Measurements from ENCODE around the gene PRKCI.

The PRKCI gene

GRCh38 chr3:170278627-170279026, 56.4 kb downstream of the PRKCI start:
- H3K27ac ChIP-seq (ENCODE audit: low read length), result no peak overlapping the region
- H3K9me2 ChIP-seq (replicated peaks; ENCODE audit: insufficient read depth, low read length), result no peaks in the 10 kb centered on the region
- no peak for DNase-seq

GRCh38 chr3:170290194-170290593, 68.0 kb downstream of the PRKCI start:
- Histone ChIP-seq H3F3A (ENCODE audit: insufficient read depth, low read length) (no peaks in the 10 kb centered on the region), H3K9ac (ENCODE audit: low read length) (no peak overlapping the region), H3K27ac (ENCODE audit: low read length) (no peak overlapping the region), H3K27me3 (replicated peaks; ENCODE audit: insufficient read depth, low read length) (no peaks in the 10 kb centered on the region), H3K9me3 (replicated peaks; ENCODE audit: insufficient read depth, low read length) (no peaks in the 10 kb centered on the region), H2AFZ (ENCODE audit: low read length) (no peak overlapping the region), H3K4me2 (ENCODE audit: low read depth, low read length) (no peak overlapping the region), H3K4me3 (ENCODE audit: low read length) (no peak overlapping the region), H4K20me1 (ENCODE audit: insufficient read depth, low read length) (no peaks in the 10 kb centered on the region), H3K36me3 (replicated peaks; ENCODE audit: insufficient read depth, low read length) (no peaks in the 10 kb centered on the region), H3K79me2 (ENCODE audit: low read length) (no peaks in the 10 kb centered on the region), H3K4me1 (ENCODE audit: low read length) (no peaks in the 10 kb centered on the region), H3K9me2 (replicated peaks; ENCODE audit: insufficient read depth, low read length) (no peaks in the 10 kb centered on the region)
- TF ChIP-seq CTCF (IDR thresholded peaks at IDR 0.05; ENCODE audit: low read length), result no peak
- DNase-seq, result no peak

More at GRCh38 chr3:170278627-170279026, 56.4 kb downstream of the PRKCI start:
- Histone ChIP-seq H2AFZ (ENCODE audit: low read length) (no peak overlapping the region), H3K4me2 (ENCODE audit: low read depth, low read length) (peak overlapping the region; percentile 50; the same call in 1 of the 2 replicates), H3K4me3 (ENCODE audit: low read length) (no peak overlapping the region), H3K27me3 (replicated peaks; ENCODE audit: insufficient read depth, low read length) (no peaks in the 10 kb centered on the region), H3F3A (ENCODE audit: insufficient read depth, low read length) (peaks cover 10% of the 10 kb centered on the region), H3K79me2 (ENCODE audit: low read length) (no peaks in the 10 kb centered on the region), H4K20me1 (ENCODE audit: insufficient read depth, low read length) (no peaks in the 10 kb centered on the region), H3K9me3 (replicated peaks; ENCODE audit: insufficient read depth, low read length) (no peaks in the 10 kb centered on the region), H3K9ac (ENCODE audit: low read length) (no peak overlapping the region), H3K36me3 (replicated peaks; ENCODE audit: insufficient read depth, low read length) (no peaks in the 10 kb centered on the region; the same call in 1 of the 2 replicates), H3K4me1 (ENCODE audit: low read length) (peaks cover 9% of the 10 kb centered on the region)
- TF ChIP-seq EZH2phosphoT487 (IDR thresholded peaks at IDR 0.05; ENCODE audit: low read length) (no peak), CTCF (IDR thresholded peaks at IDR 0.05; ENCODE audit: low read length) (no peak), EZH2 (optimal IDR thresholded peaks at IDR 0.05; ENCODE audit: low read depth, low read length) (no peak)

- Histone ChIP-seq H3K36me3 (replicated peaks; ENCODE audit: insufficient read depth, low read length) (no peaks in the 10 kb centered on the region), H3K4me1 (ENCODE audit: low read length) (no peaks in the 10 kb centered on the region), H3K9me2 (replicated peaks; ENCODE audit: insufficient read depth, low read length) (no peaks in the 10 kb centered on the region), H3F3A (ENCODE audit: insufficient read depth, low read length) (no peaks in the 10 kb centered on the region), H3K79me2 (ENCODE audit: low read length) (no peaks in the 10 kb centered on the region), H3K9ac (ENCODE audit: low read length) (no peak overlapping the region), H3K4me3 (ENCODE audit: low read length) (no peak overlapping the region), H4K20me1 (ENCODE audit: insufficient read depth, low read length) (no peaks in the 10 kb centered on the region), H3K27ac (ENCODE audit: low read length) (no peak overlapping the region), H3K4me2 (ENCODE audit: low read depth, low read length) (no peak overlapping the region), H3K9me3 (replicated peaks; ENCODE audit: insufficient read depth, low read length) (no peaks in the 10 kb centered on the region), H2AFZ (ENCODE audit: low read length) (no peak overlapping the region), H3K27me3 (replicated peaks; ENCODE audit: insufficient read depth, low read length) (no peaks in the 10 kb centered on the region)
- no peak for DNase-seq
- TF ChIP-seq EZH2phosphoT487 (IDR thresholded peaks at IDR 0.05; ENCODE audit: low read length) (no peak), CTCF (IDR thresholded peaks at IDR 0.05; ENCODE audit: low read length) (no peak), EZH2 (optimal IDR thresholded peaks at IDR 0.05; ENCODE audit: low read depth, low read length) (no peak)
These were observed 73.4 kb downstream of the PRKCI start for GRCh38 chr3:170295586-170295985.
